ENCODE data around the gene ZBTB44. TPM values are rescaled to one million over a fixed set of nuclear protein-coding genes. Genes with fewer than 3 reads are reported as not detected.

Gene ZBTB44
- total RNA-seq, 2 donors from 2014 or later, result 66.1 to 69.2 TPM

GRCh38 chr11:130301002-130301401, 13.7 kb downstream of the ZBTB44 start:
- 90 to 92% methylated on average over 4 to 5 of the region's 5 CpGs for WGBS, 2 experiments (ENCODE audit: insufficient coverage in 1 of 2, insufficient read length in 1 of 2)
- H3K27me3 ChIP-seq (ENCODE audit: control insufficient read depth, insufficient read depth, low read length, poor library complexity, severe bottlenecking), result no peaks in the 10 kb centered on the region
- no peaks in the 10 kb centered on the region for H3K36me3 ChIP-seq (ENCODE audit: control insufficient read depth, insufficient read depth, low read length)
- H3K36me3 Mint-ChIP-seq (ENCODE audit: low read depth), result peaks cover 30% of the 10 kb centered on the region
- H3K4me3 Mint-ChIP-seq, result no peak overlapping the region
- no peak for DNase-seq
- H3K4me3 ChIP-seq (ENCODE audit: low read length), result no peak overlapping the region
- no peaks in the 10 kb centered on the region for H3K4me1 ChIP-seq (ENCODE audit: control insufficient read depth, insufficient read depth, low read length)
- no peak overlapping the region for H3K9ac ChIP-seq (ENCODE audit: extremely low read depth, low read length, poor library complexity, severe bottlenecking)
- H3K27ac Mint-ChIP-seq, result peak overlapping the region; percentile 57
- peaks cover 21% of the 10 kb centered on the region for H3K4me1 Mint-ChIP-seq
- no peaks in the 10 kb centered on the region for H3K27me3 Mint-ChIP-seq (ENCODE audit: insufficient read depth)
- H3K27ac ChIP-seq (ENCODE audit: low read depth, low read length), result no peak overlapping the region
- TF ChIP-seq CTCF (conservative IDR thresholded peaks at IDR 0.05), result no peak
- peaks cover 7% of the 10 kb centered on the region for H3K9me3 ChIP-seq (ENCODE audit: control insufficient read depth, low read length)
- H3K9me3 Mint-ChIP-seq, result peaks cover 11% of the 10 kb centered on the region

GRCh38 chr11:130300567-130300966, 14.2 kb downstream of the ZBTB44 start:
- WGBS, 2 experiments (ENCODE audit: insufficient coverage in 1 of 2, insufficient read length in 1 of 2), result no CpG with 5 or more reads among the region's 1 CpG

GRCh38 chr11:130299978-130300377, 14.7 kb downstream of the ZBTB44 start:
- Mint-ChIP-seq H3K27ac (no peak overlapping the region), H3K9me3 (peaks cover 3% of the 10 kb centered on the region), H3K27me3 (ENCODE audit: insufficient read depth) (no peaks in the 10 kb centered on the region), H3K4me1 (peaks cover 31% of the 10 kb centered on the region), H3K36me3 (ENCODE audit: low read depth) (peaks cover 22% of the 10 kb centered on the region), H3K4me3 (no peak overlapping the region)
- DNase-seq, result no peak
- no peak for TF ChIP-seq CTCF (conservative IDR thresholded peaks at IDR 0.05)
- Histone ChIP-seq H3K4me3 (ENCODE audit: low read length) (no peak overlapping the region), H3K9me3 (ENCODE audit: control insufficient read depth, low read length) (peaks cover under 1% of the 10 kb centered on the region), H3K4me1 (ENCODE audit: control insufficient read depth, insufficient read depth, low read length) (peaks cover 2% of the 10 kb centered on the region), H3K27me3 (ENCODE audit: control insufficient read depth, insufficient read depth, low read length, poor library complexity, severe bottlenecking) (no peaks in the 10 kb centered on the region), H3K27ac (ENCODE audit: low read depth, low read length) (no peak overlapping the region), H3K9ac (ENCODE audit: extremely low read depth, low read length, poor library complexity, severe bottlenecking) (no peak overlapping the region), H3K36me3 (ENCODE audit: control insufficient read depth, insufficient read depth, low read length) (no peaks in the 10 kb centered on the region)
- 89 to 90% methylated on average over 2 to 5 of the region's 5 CpGs for WGBS, 2 experiments (ENCODE audit: insufficient coverage in 1 of 2, insufficient read length in 1 of 2)

More at GRCh38 chr11:130300567-130300966, 14.2 kb downstream of the ZBTB44 start:
- H3K27me3 Mint-ChIP-seq (ENCODE audit: insufficient read depth), result no peaks in the 10 kb centered on the region
- no peak overlapping the region for H3K27ac Mint-ChIP-seq
- Histone ChIP-seq H3K4me3 (ENCODE audit: low read length) (no peak overlapping the region), H3K27me3 (ENCODE audit: control insufficient read depth, insufficient read depth, low read length, poor library complexity, severe bottlenecking) (no peaks in the 10 kb centered on the region), H3K9ac (ENCODE audit: extremely low read depth, low read length, poor library complexity, severe bottlenecking) (no peak overlapping the region), H3K9me3 (ENCODE audit: control insufficient read depth, low read length) (peaks cover 6% of the 10 kb centered on the region), H3K27ac (ENCODE audit: low read depth, low read length) (no peak overlapping the region), H3K4me1 (ENCODE audit: control insufficient read depth, insufficient read depth, low read length) (no peaks in the 10 kb centered on the region), H3K36me3 (ENCODE audit: control insufficient read depth, insufficient read depth, low read length) (no peaks in the 10 kb centered on the region)
- no peak for DNase-seq
- no peak for TF ChIP-seq CTCF (conservative IDR thresholded peaks at IDR 0.05)
- H3K4me3 Mint-ChIP-seq, result no peak overlapping the region
- H3K36me3 Mint-ChIP-seq (ENCODE audit: low read depth), result peaks cover 28% of the 10 kb centered on the region
- peaks cover 9% of the 10 kb centered on the region for H3K9me3 Mint-ChIP-seq
- H3K4me1 Mint-ChIP-seq, result peaks cover 25% of the 10 kb centered on the region
